ENCODE data around the gene NLGN2.
A peak's percentile ranks its signal among the peaks of the same experiment; 100 is the strongest.
"Not testable (repeated sequence)": the region's sequence is repeated elsewhere in the genome, so short reads cannot be mapped to it uniquely, and the experiment has no call there.

Gene NLGN2

DNA sequence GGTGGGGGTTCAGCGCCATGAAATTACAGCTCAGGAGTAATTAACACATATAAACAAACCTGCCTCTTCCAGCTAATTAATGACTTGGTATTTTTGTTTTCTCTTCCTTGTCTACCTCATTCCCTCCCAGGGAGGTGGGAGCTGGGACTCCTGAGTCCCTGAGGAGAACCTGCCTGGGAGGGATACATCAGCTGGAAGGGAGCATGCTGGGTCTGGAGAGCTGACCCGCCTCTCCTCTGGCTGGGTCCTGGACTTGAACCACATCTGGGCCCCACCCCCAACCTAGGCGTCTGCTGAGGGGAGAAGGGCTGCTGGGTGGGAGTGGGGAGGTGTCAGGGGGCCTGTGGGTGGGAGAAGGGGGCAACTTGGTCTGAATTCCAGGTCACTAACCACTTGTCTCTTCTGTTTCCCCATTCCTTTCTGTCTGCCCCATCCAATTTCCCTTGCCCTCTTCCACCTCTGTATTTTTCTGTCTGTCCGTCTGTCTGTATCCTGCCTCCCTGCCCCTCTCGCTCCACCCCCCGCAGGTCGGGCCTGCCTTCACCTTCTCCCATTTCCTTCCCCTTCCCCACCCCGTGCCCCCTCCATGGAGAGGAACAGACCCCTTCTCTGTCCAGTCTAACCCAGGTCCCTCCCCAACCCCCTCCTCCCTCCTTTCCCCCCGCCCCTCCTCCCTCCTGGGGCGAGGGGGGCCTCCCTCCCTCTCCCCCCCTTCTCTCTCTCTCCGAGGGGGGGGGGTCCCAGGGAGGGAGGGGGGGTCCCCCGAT, at the start of gene NLGN2:
Gene NLGN2, plus strand, starts transcription at position 361 of the 767 bp plus-strand sequence. CDS start 411 bp downstream, outside the sequence.
- peak within 1 kb of the TSS; percentile 14 for H3K4me3 Mint-ChIP-seq
- no peaks in the 10 kb centered on the region for H3K9me3 Mint-ChIP-seq
- H3K36me3 Mint-ChIP-seq (ENCODE audit: insufficient read depth), result peaks cover 5% of the 10 kb centered on the region
- H3K27ac Mint-ChIP-seq (ENCODE audit: low read depth), result no peak within 1 kb of the TSS
- DNase-seq (ENCODE audit: low spot score in 2 of 2) (no peak), ATAC-seq (replicated peaks; ENCODE audit: extremely low read depth, poor library complexity, severe bottlenecking) (no peak)
- peaks cover 13% of the 10 kb centered on the region for H3K4me1 Mint-ChIP-seq
- H3K27me3 Mint-ChIP-seq, result no peaks in the 10 kb centered on the region

DNA sequence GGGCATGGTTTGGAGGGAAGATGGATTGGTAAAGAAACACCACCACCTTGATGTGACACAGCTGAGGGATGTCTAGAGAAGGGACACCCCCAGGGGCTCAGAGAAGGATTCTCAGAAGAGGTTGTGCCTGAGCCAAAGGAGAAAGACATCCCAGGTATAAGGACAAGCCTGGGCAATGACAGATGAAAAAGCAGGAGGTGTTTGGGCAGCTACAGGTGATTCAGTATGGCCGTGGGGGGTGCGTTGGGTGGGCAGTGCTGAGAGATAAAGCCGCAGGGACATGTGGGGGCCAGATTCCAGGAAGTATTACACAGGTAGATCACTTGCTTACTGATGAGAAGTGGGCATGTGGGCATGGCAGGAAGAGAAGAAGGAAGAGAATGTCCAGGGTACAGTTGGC, 45.7 kb upstream of the NLGN2 start:
- no peak overlapping the region for H3K27ac Mint-ChIP-seq (ENCODE audit: low read depth)
- DNase-seq (ENCODE audit: low spot score in 2 of 2) (no peak), ATAC-seq (replicated peaks; ENCODE audit: extremely low read depth, poor library complexity, severe bottlenecking) (no peak)
- H3K4me1 Mint-ChIP-seq, result no peaks in the 10 kb centered on the region
- H3K9me3 Mint-ChIP-seq, result no peaks in the 10 kb centered on the region
- H3K27me3 Mint-ChIP-seq, result peaks cover 12% of the 10 kb centered on the region
- H3K36me3 Mint-ChIP-seq (ENCODE audit: insufficient read depth), result peaks cover 2% of the 10 kb centered on the region
- H3K4me3 Mint-ChIP-seq, result no peak overlapping the region

DNA sequence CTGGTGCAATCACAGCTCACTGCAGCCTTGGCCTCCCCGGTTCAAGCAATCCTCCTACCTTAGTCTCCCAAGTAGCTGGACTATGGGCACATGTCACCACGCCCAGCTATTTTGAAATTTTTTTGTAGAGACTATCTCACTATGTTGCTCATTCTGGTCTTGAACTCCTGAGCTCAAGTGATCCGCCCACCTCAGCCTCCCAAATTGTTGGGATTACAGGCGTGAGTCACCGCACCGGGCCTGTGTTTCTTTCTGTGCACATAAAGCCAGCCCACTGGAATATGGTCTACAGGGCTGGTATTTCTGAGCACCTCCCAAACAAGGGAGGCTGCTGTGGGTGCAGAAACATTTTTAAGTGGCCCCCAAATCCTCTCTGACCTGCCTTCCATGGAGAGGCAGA, 44.3 kb upstream of the NLGN2 start:
- ATAC-seq (replicated peaks; ENCODE audit: extremely low read depth, poor library complexity, severe bottlenecking), result no peak
- DNase-seq (ENCODE audit: low spot score in 2 of 2), result no peak
- peaks cover 12% of the 10 kb centered on the region for H3K27me3 Mint-ChIP-seq
- peaks cover 2% of the 10 kb centered on the region for H3K36me3 Mint-ChIP-seq (ENCODE audit: insufficient read depth)
- H3K9me3 Mint-ChIP-seq, result no peaks in the 10 kb centered on the region
- H3K27ac Mint-ChIP-seq (ENCODE audit: low read depth), result no peak overlapping the region
- H3K4me1 Mint-ChIP-seq, result no peaks in the 10 kb centered on the region
- H3K4me3 Mint-ChIP-seq, result no peak overlapping the region

DNA sequence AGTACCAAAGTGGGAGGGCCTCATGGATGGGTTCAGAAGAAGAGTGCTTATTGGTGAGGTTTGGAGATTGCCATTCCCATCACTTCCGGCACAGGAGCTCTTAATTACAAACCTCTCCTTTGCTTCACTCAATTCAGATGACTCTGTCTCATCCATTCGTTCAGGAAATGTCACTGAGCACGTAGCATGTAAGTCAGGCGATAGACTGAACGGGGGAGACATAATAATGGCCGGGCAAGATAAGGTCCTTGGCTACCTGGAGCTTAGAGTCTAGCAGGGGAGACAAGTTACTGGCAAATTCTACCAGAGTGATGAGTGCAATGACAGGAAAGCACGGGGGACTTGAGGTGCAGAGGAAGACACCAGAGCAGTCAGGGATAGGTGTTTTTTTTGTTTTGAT, 41.7 kb upstream of the NLGN2 start:
- not testable (repeated sequence) for H3K4me1 Mint-ChIP-seq; H3K9me3 Mint-ChIP-seq; ATAC-seq (replicated peaks; ENCODE audit: extremely low read depth, poor library complexity, severe bottlenecking); H3K4me3 Mint-ChIP-seq; H3K36me3 Mint-ChIP-seq (ENCODE audit: insufficient read depth); H3K27ac Mint-ChIP-seq (ENCODE audit: low read depth); DNase-seq (ENCODE audit: low spot score in 2 of 2)
- H3K27me3 Mint-ChIP-seq, result peaks cover 12% of the 10 kb centered on the region

DNA sequence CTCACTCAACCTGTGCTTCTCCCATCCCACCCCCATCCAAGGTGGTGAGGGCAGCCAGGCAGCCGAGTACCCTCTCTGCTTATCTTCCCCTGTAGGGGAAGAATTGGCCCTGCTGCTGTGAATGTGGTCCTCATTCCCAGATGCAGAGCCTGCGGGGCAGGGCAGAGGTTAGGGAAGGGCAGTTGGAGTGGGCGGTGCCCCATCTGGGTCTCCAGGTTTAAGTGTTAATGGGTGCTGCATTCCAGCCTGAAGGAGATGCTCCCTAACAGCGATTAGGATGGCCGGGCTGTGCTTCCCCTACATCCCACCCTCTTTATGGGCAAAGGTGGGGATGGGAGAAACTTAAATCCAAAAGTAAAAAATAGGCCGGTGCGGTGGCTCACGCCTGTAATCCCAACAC, 40.6 kb upstream of the NLGN2 start:
- no peak overlapping the region for H3K4me3 Mint-ChIP-seq
- H3K36me3 Mint-ChIP-seq (ENCODE audit: insufficient read depth), result no peaks in the 10 kb centered on the region
- ATAC-seq (replicated peaks; ENCODE audit: extremely low read depth, poor library complexity, severe bottlenecking), result no peak
- H3K4me1 Mint-ChIP-seq, result no peaks in the 10 kb centered on the region
- no peak for DNase-seq (ENCODE audit: low spot score in 2 of 2)
- H3K9me3 Mint-ChIP-seq, result no peaks in the 10 kb centered on the region
- H3K27ac Mint-ChIP-seq (ENCODE audit: low read depth), result no peak overlapping the region
- peaks cover 3% of the 10 kb centered on the region for H3K27me3 Mint-ChIP-seq

DNA sequence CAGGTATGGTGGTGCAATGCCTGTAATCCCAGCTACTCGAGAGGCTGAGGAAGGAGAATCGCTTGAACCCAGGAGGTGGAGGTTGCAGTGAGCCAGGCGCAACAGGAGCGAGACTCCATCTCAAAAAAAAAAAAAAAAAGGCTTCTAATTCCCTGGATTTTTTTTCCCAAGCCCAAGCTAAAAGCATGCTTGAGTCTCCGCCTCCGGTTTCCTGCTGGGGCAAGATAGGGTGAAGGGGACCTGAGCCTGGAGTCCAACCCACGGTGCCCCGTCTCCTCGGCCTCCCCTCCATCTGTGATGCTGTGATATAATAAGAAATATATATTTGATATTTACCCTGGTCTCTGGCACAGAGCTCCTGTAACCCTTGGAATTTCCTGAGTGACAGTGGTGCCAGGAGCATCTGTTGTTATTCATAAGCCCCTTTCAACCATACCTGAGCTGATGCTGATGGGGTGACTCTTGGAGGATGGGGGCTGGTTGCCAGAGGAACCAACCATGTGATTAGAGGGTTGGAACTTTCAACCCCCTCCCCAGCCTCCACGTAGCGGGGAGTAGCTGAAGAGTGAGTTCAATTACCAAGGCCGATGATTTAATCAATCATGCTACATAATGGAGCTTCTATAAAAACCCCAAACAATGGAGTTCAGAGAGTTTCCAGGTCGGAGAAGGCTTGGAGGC, 39.6 kb upstream of the NLGN2 start:
- no peak for ATAC-seq (replicated peaks; ENCODE audit: extremely low read depth, poor library complexity, severe bottlenecking)
- no peaks in the 10 kb centered on the region for H3K36me3 Mint-ChIP-seq (ENCODE audit: insufficient read depth)
- no peak for DNase-seq (ENCODE audit: low spot score in 2 of 2)
- no peak overlapping the region for H3K4me3 Mint-ChIP-seq
- H3K27ac Mint-ChIP-seq (ENCODE audit: low read depth), result no peak overlapping the region
- no peaks in the 10 kb centered on the region for H3K9me3 Mint-ChIP-seq
- H3K27me3 Mint-ChIP-seq, result no peaks in the 10 kb centered on the region
- no peaks in the 10 kb centered on the region for H3K4me1 Mint-ChIP-seq

DNA sequence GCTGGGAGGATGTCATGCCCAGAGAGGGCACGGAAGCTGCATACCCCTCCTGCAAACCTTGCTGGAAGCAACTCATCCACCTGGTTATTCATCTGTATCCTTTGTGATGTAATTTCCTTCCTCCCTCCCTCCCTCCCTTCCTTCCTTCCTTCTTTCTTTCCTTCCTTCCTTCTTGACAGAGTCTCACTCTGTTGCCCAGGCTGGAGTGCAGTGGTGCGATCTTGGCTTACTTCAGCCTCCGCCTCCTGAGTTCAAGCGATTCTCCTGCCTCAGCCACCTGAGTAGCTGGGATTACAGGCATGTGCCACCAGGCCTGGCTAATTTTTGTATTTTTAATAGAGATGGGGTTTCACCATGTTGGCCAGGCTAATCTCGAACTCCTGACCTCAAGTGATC, 39.0 kb upstream of the NLGN2 start:
- not testable (repeated sequence) for H3K36me3 Mint-ChIP-seq (ENCODE audit: insufficient read depth); DNase-seq (ENCODE audit: low spot score in 2 of 2); H3K9me3 Mint-ChIP-seq; H3K27ac Mint-ChIP-seq (ENCODE audit: low read depth); ATAC-seq (replicated peaks; ENCODE audit: extremely low read depth, poor library complexity, severe bottlenecking); H3K4me1 Mint-ChIP-seq; H3K4me3 Mint-ChIP-seq; H3K27me3 Mint-ChIP-seq

DNA sequence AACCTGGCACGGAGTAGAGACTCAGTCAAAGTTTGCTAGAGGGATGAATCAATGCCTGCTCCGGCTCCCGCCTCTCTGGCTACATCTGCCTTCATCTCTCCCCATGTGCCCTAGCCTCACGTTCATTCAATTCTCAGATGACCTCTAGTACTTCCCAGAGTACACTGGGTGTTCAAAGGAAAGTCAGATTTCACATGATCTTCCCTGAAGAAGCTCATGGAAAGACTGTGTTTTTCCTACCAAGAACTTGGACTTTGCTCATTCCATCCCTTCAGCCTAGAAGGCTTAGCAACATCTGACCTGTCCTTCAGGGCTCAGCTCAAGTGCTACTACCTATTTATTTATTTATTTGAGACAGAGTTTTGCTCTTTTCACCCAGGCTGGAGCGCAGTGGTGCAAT, 37.8 kb upstream of the NLGN2 start:
- Mint-ChIP-seq H3K9me3 (no peaks in the 10 kb centered on the region), H3K36me3 (ENCODE audit: insufficient read depth) (no peaks in the 10 kb centered on the region), H3K4me3 (no peak overlapping the region), H3K27me3 (no peaks in the 10 kb centered on the region), H3K4me1 (no peaks in the 10 kb centered on the region), H3K27ac (ENCODE audit: low read depth) (no peak overlapping the region)
- DNase-seq (ENCODE audit: low spot score in 2 of 2) (no peak), ATAC-seq (replicated peaks; ENCODE audit: extremely low read depth, poor library complexity, severe bottlenecking) (no peak)

DNA sequence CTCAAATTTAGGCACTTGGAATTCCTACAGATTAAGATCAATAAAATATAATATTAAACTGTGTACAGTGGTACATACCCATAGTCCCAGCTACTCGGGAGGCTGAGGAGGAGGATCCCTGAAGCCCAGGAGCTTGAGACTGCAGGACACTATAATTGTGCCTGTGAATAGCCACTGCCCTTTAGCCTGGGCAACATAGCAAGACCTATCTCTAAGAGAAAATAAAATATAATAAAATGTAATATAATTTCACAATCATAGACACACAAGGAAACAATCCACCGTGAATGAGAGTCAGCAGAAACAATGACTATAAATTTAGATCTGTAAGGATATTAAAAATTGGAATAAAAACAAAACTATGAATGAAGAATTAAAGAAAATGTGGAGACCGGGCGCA, 36.8 kb upstream of the NLGN2 start:
- ATAC-seq (replicated peaks; ENCODE audit: extremely low read depth, poor library complexity, severe bottlenecking) (no peak), DNase-seq (ENCODE audit: low spot score in 2 of 2) (no peak)
- Mint-ChIP-seq H3K27me3 (no peaks in the 10 kb centered on the region), H3K4me3 (no peak overlapping the region), H3K9me3 (no peaks in the 10 kb centered on the region), H3K27ac (ENCODE audit: low read depth) (no peak overlapping the region), H3K4me1 (no peaks in the 10 kb centered on the region), H3K36me3 (ENCODE audit: insufficient read depth) (no peaks in the 10 kb centered on the region)

DNA sequence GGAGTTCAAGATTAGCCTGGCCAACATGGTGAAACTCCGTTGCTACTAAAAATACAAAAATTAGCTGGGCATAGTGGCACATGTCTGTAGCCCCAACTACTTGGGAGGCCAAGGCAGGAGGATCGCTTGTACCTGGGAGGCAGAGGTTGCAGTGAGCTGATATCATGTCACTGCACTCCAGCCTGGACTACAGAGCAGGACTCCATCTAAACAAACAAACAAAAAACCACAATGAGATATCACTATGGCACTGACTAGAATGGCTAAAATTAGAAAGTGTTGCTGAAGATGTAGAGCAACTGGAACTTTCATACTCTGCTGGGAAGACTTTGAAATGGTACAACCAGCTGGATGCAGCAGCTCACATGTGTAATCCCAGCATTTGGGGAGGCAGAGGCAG, 33.3 kb upstream of the NLGN2 start:
- H3K27ac Mint-ChIP-seq (ENCODE audit: low read depth), result no peak overlapping the region
- ATAC-seq (replicated peaks; ENCODE audit: extremely low read depth, poor library complexity, severe bottlenecking), result no peak

DNA sequence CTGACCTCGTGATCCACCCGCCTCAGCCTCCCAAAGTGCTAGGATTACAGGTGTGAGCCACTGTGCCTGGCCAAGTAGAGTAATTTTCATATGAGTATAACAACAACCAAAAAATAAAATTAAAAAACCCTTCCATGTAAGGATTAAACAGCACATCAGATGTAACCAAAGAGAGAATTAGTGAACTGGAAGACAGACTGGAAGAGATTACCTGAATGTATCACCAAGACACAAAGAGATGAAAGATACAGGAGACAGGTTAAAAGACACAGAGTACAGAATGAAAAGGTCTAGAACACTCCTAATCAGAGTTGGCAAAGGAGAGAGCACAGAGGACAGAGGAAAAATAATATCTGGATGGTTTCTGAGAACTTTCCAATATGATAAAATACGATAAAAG, 28.5 kb upstream of the NLGN2 start:
- H3K4me3 Mint-ChIP-seq, result no peak overlapping the region
- no peaks in the 10 kb centered on the region for H3K36me3 Mint-ChIP-seq (ENCODE audit: insufficient read depth)
- no peaks in the 10 kb centered on the region for H3K9me3 Mint-ChIP-seq
- DNase-seq (ENCODE audit: low spot score in 2 of 2) (no peak), ATAC-seq (replicated peaks; ENCODE audit: extremely low read depth, poor library complexity, severe bottlenecking) (no peak)
- peaks cover 6% of the 10 kb centered on the region for H3K4me1 Mint-ChIP-seq
- H3K27ac Mint-ChIP-seq (ENCODE audit: low read depth), result no peak overlapping the region
- H3K27me3 Mint-ChIP-seq, result peaks cover 31% of the 10 kb centered on the region

More for the DNA sequence above, 33.3 kb upstream of the NLGN2 start:
- H3K36me3 Mint-ChIP-seq (ENCODE audit: insufficient read depth), result no peaks in the 10 kb centered on the region
- no peak overlapping the region for H3K4me3 Mint-ChIP-seq
- no peaks in the 10 kb centered on the region for H3K9me3 Mint-ChIP-seq
- no peaks in the 10 kb centered on the region for H3K4me1 Mint-ChIP-seq
- peaks cover 7% of the 10 kb centered on the region for H3K27me3 Mint-ChIP-seq
- DNase-seq (ENCODE audit: low spot score in 2 of 2), result no peak

DNA sequence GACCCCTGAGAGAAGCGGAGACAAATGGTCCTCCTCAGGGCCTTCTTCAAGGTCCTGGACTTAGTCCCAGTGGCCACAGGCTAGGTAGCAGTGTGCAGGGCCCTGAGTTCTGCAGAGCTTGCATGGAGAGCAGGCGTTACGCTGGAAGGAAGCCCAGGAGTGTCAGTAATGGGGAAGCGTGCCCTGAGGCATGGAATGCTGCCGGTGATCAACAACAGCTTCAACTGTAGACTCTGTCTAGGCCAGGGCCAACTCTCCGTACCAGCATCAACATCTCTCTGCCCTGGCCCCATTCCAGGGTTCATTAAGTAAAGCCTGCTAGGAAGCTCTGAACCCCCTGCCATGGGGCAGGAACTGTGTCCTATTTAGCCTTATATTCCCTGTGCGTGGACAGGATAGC, 27.3 kb upstream of the NLGN2 start:
- H3K9me3 Mint-ChIP-seq, result no peaks in the 10 kb centered on the region
- ATAC-seq (replicated peaks; ENCODE audit: extremely low read depth, poor library complexity, severe bottlenecking) (no peak), DNase-seq (ENCODE audit: low spot score in 2 of 2) (no peak)
- H3K4me1 Mint-ChIP-seq, result peaks cover 14% of the 10 kb centered on the region
- H3K27me3 Mint-ChIP-seq, result peaks cover 31% of the 10 kb centered on the region
- no peaks in the 10 kb centered on the region for H3K36me3 Mint-ChIP-seq (ENCODE audit: insufficient read depth)
- H3K4me3 Mint-ChIP-seq, result no peak overlapping the region
- H3K27ac Mint-ChIP-seq (ENCODE audit: low read depth), result no peak overlapping the region
